Right atrium auricular region (tissue), 2 donors: ENCODE data around the gene MICALL2. TPM values are rescaled to one million over a fixed set of nuclear protein-coding genes. Genes with fewer than 3 reads are reported as not detected.

Source experiments
- DNase-seq: peaks from one replicate; pipeline ENCODE4 v3.0.0-alpha.2; 2019; ENCODE audit warnings: low spot score
- H3K27ac ChIP-seq, 2 donors: fragments of 200-600 bp; sonication (generic); 1 replicate in 1 of 2; 2 replicates in 1 of 2; pipeline ENCODE4 v1.5.1; 2016 to 2019
- H3K27me3 ChIP-seq, 2 donors: fragments of 200-600 bp; sonication (generic); one replicate each; pipeline versions ENCODE4 v1.5.1 to v1.6.0; 2017 to 2019
- H3K36me3 ChIP-seq: fragments of 200-600 bp; sonication (generic); one replicate; pipeline ENCODE4 v1.5.1; 2016
- H3K4me1 ChIP-seq, 2 donors: fragments of 200-600 bp; sonication (generic); one replicate each; pipeline versions ENCODE4 v1.5.1 to v1.6.0; 2017 to 2019
- H3K4me3 ChIP-seq, 2 donors: fragments of 200-600 bp; sonication (generic); 1 replicate in 1 of 2; 2 replicates in 1 of 2; pipeline ENCODE4 v1.5.1; 2017 to 2019; ENCODE audit warnings: mild to moderate bottlenecking in 1 of 2, moderate library complexity in 1 of 2
- H3K9me3 ChIP-seq, 2 donors: fragments of 200-600 bp; sonication (generic); one replicate each; pipeline ENCODE4 v1.5.1; 2019
- total RNA-seq, 2 donors: library from RNA; depleted of rRNA; stranded (reverse); fragments of >200 nt; gene quantifications; one replicate each; pipeline ENCODE4 v1.1.0, GENCODE V29; 2016
- TF ChIP-seq, protein P1 (sequence below), 2 donors: fragments of 200-600 bp; sonication (generic); IDR thresholded peaks; one replicate each; pipeline ENCODE4 v1.5.1; 2019; ENCODE audit warnings: antibody characterized with exemption in 2 of 2

Gene MICALL2
- total RNA-seq, 2 donors from 2014 or later, result 3.6 to 9.4 TPM

DNA sequence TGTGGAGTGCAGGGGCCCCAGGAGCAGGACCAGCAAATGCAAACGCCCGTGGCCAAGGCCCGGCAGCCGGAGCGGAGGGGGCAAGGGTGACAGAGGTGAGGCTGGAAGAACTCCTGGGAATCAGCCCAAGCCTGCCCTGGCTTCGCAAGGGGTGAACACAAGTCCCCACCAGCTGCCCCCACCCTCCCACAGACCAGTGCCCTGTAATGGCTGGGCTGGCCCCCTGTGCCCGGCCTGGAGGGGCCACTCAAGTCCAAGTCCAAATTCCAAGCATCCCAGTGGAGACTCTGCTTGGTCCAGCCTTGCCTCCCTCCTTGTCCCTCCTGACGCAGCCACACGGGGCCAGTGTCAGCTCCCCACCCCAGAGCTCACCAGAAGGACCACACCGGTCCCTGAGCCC lies 28.0 kb downstream of the MICALL2 start:
- no peak overlapping the region for H3K27ac ChIP-seq
- TF ChIP-seq, protein P1, sequence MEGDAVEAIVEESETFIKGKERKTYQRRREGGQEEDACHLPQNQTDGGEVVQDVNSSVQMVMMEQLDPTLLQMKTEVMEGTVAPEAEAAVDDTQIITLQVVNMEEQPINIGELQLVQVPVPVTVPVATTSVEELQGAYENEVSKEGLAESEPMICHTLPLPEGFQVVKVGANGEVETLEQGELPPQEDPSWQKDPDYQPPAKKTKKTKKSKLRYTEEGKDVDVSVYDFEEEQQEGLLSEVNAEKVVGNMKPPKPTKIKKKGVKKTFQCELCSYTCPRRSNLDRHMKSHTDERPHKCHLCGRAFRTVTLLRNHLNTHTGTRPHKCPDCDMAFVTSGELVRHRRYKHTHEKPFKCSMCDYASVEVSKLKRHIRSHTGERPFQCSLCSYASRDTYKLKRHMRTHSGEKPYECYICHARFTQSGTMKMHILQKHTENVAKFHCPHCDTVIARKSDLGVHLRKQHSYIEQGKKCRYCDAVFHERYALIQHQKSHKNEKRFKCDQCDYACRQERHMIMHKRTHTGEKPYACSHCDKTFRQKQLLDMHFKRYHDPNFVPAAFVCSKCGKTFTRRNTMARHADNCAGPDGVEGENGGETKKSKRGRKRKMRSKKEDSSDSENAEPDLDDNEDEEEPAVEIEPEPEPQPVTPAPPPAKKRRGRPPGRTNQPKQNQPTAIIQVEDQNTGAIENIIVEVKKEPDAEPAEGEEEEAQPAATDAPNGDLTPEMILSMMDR (IDR thresholded peaks at IDR 0.05), result no peak
- no peaks in the 10 kb centered on the region for H3K9me3 ChIP-seq
- H3K27me3 ChIP-seq, result no peaks in the 10 kb centered on the region
- H3K4me1 ChIP-seq, result peaks cover 0 to 7% of the 10 kb centered on the region in 2 donors
- no peaks in the 10 kb centered on the region for H3K36me3 ChIP-seq
- DNase-seq, result no peak
- no peak overlapping the region for H3K4me3 ChIP-seq

DNA sequence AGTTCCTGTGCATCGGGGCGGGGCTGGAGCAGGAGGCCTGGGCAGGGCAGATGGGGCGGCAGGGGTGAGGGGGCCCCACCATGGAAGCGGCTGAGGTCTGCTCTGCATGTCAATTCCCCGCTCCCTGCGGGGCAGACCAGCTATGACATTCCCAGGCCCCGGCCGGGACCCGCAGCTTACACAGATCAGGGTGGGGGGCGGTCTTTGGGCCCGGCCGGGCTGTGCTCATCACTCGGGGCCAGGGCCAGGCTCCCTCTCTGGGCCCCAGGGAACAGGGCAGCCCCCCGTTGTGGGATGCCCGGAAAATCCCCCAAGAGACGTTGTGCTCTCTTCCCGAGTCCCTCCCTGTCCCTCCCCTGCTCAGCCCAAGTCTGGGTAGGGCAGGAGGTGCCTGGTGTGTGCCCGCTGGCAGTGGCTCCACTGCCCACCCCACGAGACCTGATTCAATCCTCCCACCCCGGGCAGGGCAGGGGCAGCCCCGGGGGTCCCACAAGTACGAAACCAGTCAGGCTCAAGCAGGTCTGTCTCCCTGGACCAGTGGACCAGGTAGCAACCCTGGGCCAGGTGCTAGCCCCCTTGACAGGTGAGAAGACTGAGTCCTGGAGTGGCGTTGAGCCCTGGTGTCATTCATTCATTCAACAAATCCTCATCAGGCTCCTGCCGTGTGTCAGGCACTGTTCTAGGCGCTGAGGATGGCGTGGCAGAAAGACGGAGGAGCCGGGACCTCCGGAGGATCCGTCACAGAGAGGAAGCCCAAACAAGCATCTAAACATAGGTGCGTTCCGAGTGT lies 29.0 kb downstream of the MICALL2 start:
- no peak overlapping the region for H3K4me3 ChIP-seq
- no peaks in the 10 kb centered on the region for H3K27me3 ChIP-seq
- peaks cover 0 to 7% of the 10 kb centered on the region in 2 donors for H3K4me1 ChIP-seq
- no peak for DNase-seq
- no peaks in the 10 kb centered on the region for H3K9me3 ChIP-seq
- no peak overlapping the region for H3K27ac ChIP-seq
- TF ChIP-seq, protein P1 (IDR thresholded peaks at IDR 0.05), result no peak
- no peaks in the 10 kb centered on the region for H3K36me3 ChIP-seq

DNA sequence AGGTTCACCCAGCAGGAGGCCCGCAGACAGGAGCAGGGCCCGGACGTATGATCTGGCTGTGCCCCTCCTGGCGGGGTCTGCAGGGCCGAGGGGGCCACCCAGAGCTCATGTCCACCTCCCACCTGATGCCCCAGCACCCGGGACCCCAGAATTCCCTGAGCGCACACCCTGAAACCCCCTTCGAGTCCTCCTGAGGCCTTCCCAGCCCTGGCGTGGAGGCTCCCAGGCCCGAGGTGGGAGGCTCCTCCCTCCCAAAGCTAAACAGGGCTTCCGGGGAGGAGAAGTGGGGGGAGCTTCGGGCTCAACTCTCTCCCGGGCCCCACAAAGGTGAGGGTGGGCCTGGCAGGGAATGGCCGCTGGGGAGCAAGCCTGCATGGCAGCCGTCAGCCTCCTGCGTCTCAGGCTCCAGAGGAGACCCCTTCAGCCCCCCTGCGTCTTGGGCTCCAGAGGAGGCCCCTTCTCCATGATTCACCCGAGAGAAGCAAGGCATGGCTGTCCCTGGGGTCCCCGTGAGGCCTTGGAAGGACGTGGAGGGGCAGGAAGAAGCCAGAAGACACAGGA lies 30.2 kb downstream of the MICALL2 start:
- no peak for DNase-seq
- H3K36me3 ChIP-seq, result no peaks in the 10 kb centered on the region
- no peak overlapping the region for H3K27ac ChIP-seq
- H3K4me1 ChIP-seq, result peaks cover 0 to 7% of the 10 kb centered on the region in 2 donors
- no peak overlapping the region for H3K4me3 ChIP-seq
- no peaks in the 10 kb centered on the region for H3K27me3 ChIP-seq
- H3K9me3 ChIP-seq, result no peaks in the 10 kb centered on the region
- TF ChIP-seq, protein P1 (IDR thresholded peaks at IDR 0.05), result no peak

DNA sequence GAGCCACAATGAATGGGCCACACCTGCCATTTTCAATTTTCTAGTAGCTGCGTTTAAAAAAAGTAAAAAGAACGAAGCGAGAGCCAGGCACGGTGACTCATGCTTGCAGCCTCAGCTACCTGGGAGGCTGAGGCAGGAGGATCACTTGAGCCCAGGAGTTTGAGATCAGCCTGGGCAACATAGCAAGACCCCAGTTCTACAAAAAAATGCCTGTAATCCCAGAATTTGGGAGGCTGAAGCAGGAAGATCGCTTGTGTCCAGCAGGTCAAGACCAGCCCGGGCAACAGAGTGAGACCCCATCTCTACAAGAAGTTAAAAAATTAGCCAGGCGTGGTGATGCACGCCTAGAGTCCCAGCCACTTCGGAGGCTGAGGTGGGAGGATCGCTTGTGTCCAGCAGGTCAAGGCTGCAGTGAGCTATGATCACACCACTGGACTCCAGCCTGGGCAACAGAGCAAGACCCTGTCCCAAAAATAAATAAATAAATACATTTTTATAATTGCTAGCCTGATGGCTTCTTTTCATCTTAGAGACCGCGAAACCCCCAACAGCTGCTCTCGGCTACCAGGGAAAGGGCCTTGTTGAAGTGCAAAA lies 32.1 kb downstream of the MICALL2 start:
- Histone ChIP-seq H3K4me1 (peaks cover 0 to under 1% of the 10 kb centered on the region in 2 donors), H3K4me3 (no peak overlapping the region), H3K27me3 (no peaks in the 10 kb centered on the region), H3K27ac (no peak overlapping the region), H3K36me3 (no peaks in the 10 kb centered on the region), H3K9me3 (no peaks in the 10 kb centered on the region)
- TF ChIP-seq, protein P1 (IDR thresholded peaks at IDR 0.05), result no peak
- DNase-seq, result no peak

DNA sequence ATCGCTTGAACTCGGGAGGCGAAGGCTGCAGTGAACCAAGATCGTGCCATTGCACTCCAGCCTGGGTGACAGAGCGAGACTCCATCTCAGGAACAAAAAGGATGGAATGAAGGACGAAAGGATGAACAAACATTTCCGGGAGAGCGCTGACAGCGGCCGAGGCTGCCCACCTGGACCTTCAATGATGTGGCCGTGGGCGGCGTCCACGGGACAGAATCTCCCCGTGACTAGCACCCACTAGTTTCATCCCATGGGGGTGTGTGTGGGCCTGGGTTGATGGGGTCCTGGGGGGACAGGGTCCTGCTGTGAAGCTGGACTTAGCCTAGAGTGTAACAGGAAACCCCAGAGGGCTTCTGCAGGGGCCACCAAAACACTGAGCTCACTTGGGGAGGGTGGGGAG lies 32.8 kb downstream of the MICALL2 start:
- Histone ChIP-seq H3K36me3 (no peaks in the 10 kb centered on the region), H3K4me3 (no peak overlapping the region), H3K27ac (no peak overlapping the region), H3K27me3 (no peaks in the 10 kb centered on the region), H3K9me3 (no peaks in the 10 kb centered on the region), H3K4me1 (no peaks in the 10 kb centered on the region)
- TF ChIP-seq, protein P1 (IDR thresholded peaks at IDR 0.05), result no peak
- DNase-seq, result no peak
